Endothelial cell of umbilical vein (primary cell): Measurements from ENCODE around the gene FAM120A. TPM values are rescaled to one million over a fixed set of nuclear protein-coding genes. Genes with fewer than 3 reads are reported as not detected.

Experiments
- BruUV-seq: library from RNA; stranded (reverse); fragments of 400-500 nt; replicated peaks from 2 replicates; lab custom pipeline; 2021; lab: Mats Ljungman, UMichigan
- CTCF ChIA-PET: fragments of 300-600, 350-600 bp; sonication (Branson Sonifier 250); formaldehyde crosslinking; loops from one replicate; lab custom pipeline; 2021; ENCODE audit warnings: antibody characterized with exemption, inconsistent platforms; lab: Charles Lee
- POLR2A ChIA-PET: fragments of 300-600, 350-600 bp; sonication (Branson Sonifier 250); formaldehyde crosslinking; loops from one replicate; lab custom pipeline; 2021; ENCODE audit warnings: antibody characterized with exemption, inconsistent platforms; lab: Charles Lee
- DNase-seq: peaks from one replicate; pipeline ENCODE4 v3.0.0-alpha.2; 2011; ENCODE audit warnings: low read depth, low spot score
- FAIRE-seq: peaks from 2 replicates; lab custom pipeline; 2011; peaks lifted over from hg19 to GRCh38; lab: Jason Lieb, UNC
- H2AFZ ChIP-seq: 2 replicates; pipeline ENCODE4 v1.6.0; 2012; ENCODE audit warnings: low read depth, low read length, control low read depth, inconsistent platforms
- H3K27ac ChIP-seq: 2 replicates; pipeline ENCODE4 v1.5.1; 2011; ENCODE audit warnings: low read depth, mild to moderate bottlenecking, control low read depth, low read length, moderate library complexity; ENCODE audit not compliant: insufficient read depth
- H3K27me3 ChIP-seq, 2 experiments: 2 replicates each; pipeline versions ENCODE4 v1.6.0 to v1.6.1; 2011; ENCODE audit warnings: low read length in 2 of 2, mixed read lengths in 1 of 2; ENCODE audit not compliant: control insufficient read depth in 2 of 2, insufficient read depth in 2 of 2
- H3K36me3 ChIP-seq, 2 experiments: 2 replicates in 1 of 2; 3 replicates in 1 of 2; pipeline ENCODE4 v1.5.1; 2011; ENCODE audit warnings: low read length in 2 of 2, mild to moderate bottlenecking in 1 of 2, moderate library complexity in 1 of 2; ENCODE audit not compliant: control insufficient read depth in 2 of 2, insufficient read depth in 2 of 2; ENCODE audit errors: extremely low read depth in 1 of 2
- H3K4me1 ChIP-seq: 3 replicates; pipeline ENCODE4 v1.5.1; 2011; ENCODE audit warnings: mild to moderate bottlenecking, low read length; ENCODE audit not compliant: control insufficient read depth, insufficient read depth; ENCODE audit errors: extremely low read depth
- H3K4me2 ChIP-seq: 2 replicates; pipeline ENCODE4 v1.6.1; 2011; ENCODE audit warnings: low read length, control low read depth, mixed read lengths; ENCODE audit not compliant: insufficient read depth
- H3K4me3 ChIP-seq, 3 experiments: fragments of 200-600 bp in 1 of 3; sonication (generic), shearing (Covaris generic) in 1 of 3; replicated peaks in 1 of 3; 2 replicates each; pipeline ENCODE4 v1.5.1; 2011 to 2016; ENCODE audit warnings: control low read depth in 3 of 3, low read length in 3 of 3, mild to moderate bottlenecking in 2 of 3, inconsistent platforms in 1 of 3, low read depth in 1 of 3, moderate library complexity in 1 of 3; ENCODE audit not compliant: insufficient read depth in 1 of 3
- H3K79me2 ChIP-seq: 2 replicates; pipeline ENCODE4 v1.6.0; 2012; ENCODE audit warnings: low read length, inconsistent platforms; ENCODE audit not compliant: control insufficient read depth, insufficient read depth
- H3K9ac ChIP-seq: replicated peaks from 2 replicates; pipeline ENCODE3; 2011; ENCODE audit warnings: low read length, control low read depth; ENCODE audit not compliant: insufficient read depth; ENCODE audit errors: extremely low read depth
- H3K9me1 ChIP-seq: replicated peaks from 3 replicates; pipeline ENCODE4 v1.6.0; 2011; ENCODE audit warnings: mild to moderate bottlenecking, low read length; ENCODE audit not compliant: control insufficient read depth, insufficient read depth; ENCODE audit errors: extremely low read depth
- H3K9me3 ChIP-seq: replicated peaks from 2 replicates; pipeline ENCODE4 v1.5.1; 2012; ENCODE audit warnings: low read length, inconsistent platforms; ENCODE audit not compliant: control insufficient read depth, insufficient read depth
- H4K20me1 ChIP-seq: replicated peaks from 2 replicates; pipeline ENCODE3; 2011; ENCODE audit warnings: mild to moderate bottlenecking, low read length; ENCODE audit not compliant: control insufficient read depth, insufficient read depth; ENCODE audit errors: extremely low read depth
- EZH2 ChIP-seq: IDR thresholded peaks from 2 replicates; pipeline ENCODE4 v1.6.1; 2012; ENCODE audit warnings: borderline replicate concordance, low read depth, mild to moderate bottlenecking, moderate library complexity, low read length, inconsistent platforms; ENCODE audit not compliant: severe bottlenecking
- FOS ChIP-seq: IDR thresholded peaks from 2 replicates; pipeline ENCODE4 v1.6.1; 2011; ENCODE audit warnings: mild to moderate bottlenecking, low read length, moderate library complexity, borderline replicate concordance; ENCODE audit not compliant: insufficient read depth
- GATA2 ChIP-seq: IDR thresholded peaks from 2 replicates; pipeline ENCODE4 v1.7.0; 2011; ENCODE audit warnings: low read depth, mild to moderate bottlenecking, moderate library complexity, mixed read lengths, low read length; ENCODE audit not compliant: insufficient read length, insufficient read depth
- JUN ChIP-seq: IDR thresholded peaks from 2 replicates; pipeline ENCODE4 v1.6.1; 2011; ENCODE audit warnings: borderline replicate concordance, low read depth; ENCODE audit not compliant: insufficient read length, insufficient read depth
- MYC ChIP-seq: IDR thresholded peaks from one replicate; pipeline ENCODE4 v1.6.1; 2011; ENCODE audit warnings: mild to moderate bottlenecking, low read depth, low read length
- POLR2A ChIP-seq: IDR thresholded peaks from 2 replicates; pipeline ENCODE4 v1.6.1; 2012; ENCODE audit warnings: low read depth, mild to moderate bottlenecking, control low read depth, low read length
- POLR2AphosphoS5 ChIP-seq: IDR thresholded peaks from 2 replicates; pipeline ENCODE4 v1.6.1; 2012; ENCODE audit warnings: low read depth, mild to moderate bottlenecking, control low read depth, low read length, moderate library complexity; ENCODE audit not compliant: insufficient read depth
- dilution Hi-C: fragments of 300-500 bp; cut with MboI; formaldehyde crosslinking; loops from one replicate; pipeline ENCODE4 v1.15.0; 2019; ENCODE audit warnings: low sequenced_read_pairs; ENCODE audit not compliant: extremely low pct_ligation_motif_present
- intact Hi-C: fragments of 100-400 bp; cut with micrococcal nuclease; formaldehyde crosslinking; loops from one replicate; pipeline ENCODE4 v1.10.0; 2022
- polyA plus RNA-seq, 4 experiments: library from polyadenylated mRNA; depleted of rRNA in 3 of 4; stranded (reverse) in 3 of 4; unstranded in 1 of 4; fragments of >200 nt; gene quantifications; 2 replicates each; pipeline versions ENCODE4 v1.2.1 to v1.2.3, GENCODE V29; 2011 to 2012; ENCODE audit warnings: missing spikeins in 1 of 4
- total RNA-seq: library from RNA; stranded (reverse); gene quantifications from 2 replicates; pipeline ENCODE4 v1.2.3, GENCODE V29; 2021
- TF ChIP-seq, protein P1 (sequence below): IDR thresholded peaks from 2 replicates; pipeline ENCODE4 v1.6.1; 2011; ENCODE audit not compliant: insufficient read depth, insufficient read length
- TF ChIP-seq, protein P2 (sequence below), 2 donors: IDR thresholded peaks; 1 replicate in 1 of 2; 2 replicates in 1 of 2; pipeline ENCODE4 v1.5.1; 2011; ENCODE audit warnings: low read length in 2 of 2, mild to moderate bottlenecking in 2 of 2, moderate library complexity in 2 of 2, control low read depth in 1 of 2, inconsistent platforms in 1 of 2, low read depth in 1 of 2; ENCODE audit not compliant: insufficient read depth in 1 of 2; ENCODE audit errors: extremely low read depth in 1 of 2

Gene FAM120A
- total and polyA plus RNA-seq, 2 donors (not counting 3 experiments of a cell fraction or from before 2014, with no cell fraction given), result 66.8 to 126 TPM

DNA sequence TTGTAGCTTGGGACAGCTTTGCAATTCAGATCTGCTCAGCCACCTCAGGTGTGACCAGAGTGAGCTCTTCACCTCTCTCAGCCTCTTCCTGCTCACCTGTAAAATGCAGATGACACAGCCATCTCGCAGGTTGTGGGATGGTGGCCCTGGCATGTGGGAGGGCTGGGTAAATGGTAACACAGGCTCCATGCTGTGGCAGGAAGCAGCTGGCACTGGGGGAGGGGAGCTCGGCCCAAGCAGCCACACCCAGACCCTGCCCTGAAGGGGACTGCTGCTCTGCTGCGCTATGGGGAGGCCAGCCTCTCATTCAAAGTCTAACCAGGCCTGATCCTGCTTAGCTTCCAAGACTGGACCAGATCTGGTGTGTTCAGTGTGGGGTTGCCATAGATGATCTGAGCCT lies 149.0 kb downstream of the FAM120A start:
- POLR2A ChIA-PET, result no interaction called here
- BruUV-seq, result no TSS peak
- no peaks in the 10 kb centered on the region for H3K36me3 ChIP-seq

More for the DNA sequence above, 149.0 kb downstream of the FAM120A start:
- Histone ChIP-seq H3K4me1 (no peaks in the 10 kb centered on the region), H3K79me2 (peaks cover 16% of the 10 kb centered on the region), H3K27me3 (no peaks in the 10 kb centered on the region), H3K9me1 (no peaks in the 10 kb centered on the region), H3K27ac (no peak overlapping the region), H2AFZ (no peak overlapping the region), H3K4me3 (no peak overlapping the region), H3K9me3 (no peaks in the 10 kb centered on the region), H3K9ac (no peak overlapping the region), H4K20me1 (no peaks in the 10 kb centered on the region), H3K4me2 (no peak overlapping the region)
- TF ChIP-seq GATA2 (no peak), JUN (no peak), POLR2A (no peak), POLR2AphosphoS5 (no peak), MYC (no peak), EZH2 (no peak), FOS (no peak)
- TF ChIP-seq, protein P1, sequence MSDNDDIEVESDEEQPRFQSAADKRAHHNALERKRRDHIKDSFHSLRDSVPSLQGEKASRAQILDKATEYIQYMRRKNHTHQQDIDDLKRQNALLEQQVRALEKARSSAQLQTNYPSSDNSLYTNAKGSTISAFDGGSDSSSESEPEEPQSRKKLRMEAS, result no peak
- TF ChIP-seq, protein P2, sequence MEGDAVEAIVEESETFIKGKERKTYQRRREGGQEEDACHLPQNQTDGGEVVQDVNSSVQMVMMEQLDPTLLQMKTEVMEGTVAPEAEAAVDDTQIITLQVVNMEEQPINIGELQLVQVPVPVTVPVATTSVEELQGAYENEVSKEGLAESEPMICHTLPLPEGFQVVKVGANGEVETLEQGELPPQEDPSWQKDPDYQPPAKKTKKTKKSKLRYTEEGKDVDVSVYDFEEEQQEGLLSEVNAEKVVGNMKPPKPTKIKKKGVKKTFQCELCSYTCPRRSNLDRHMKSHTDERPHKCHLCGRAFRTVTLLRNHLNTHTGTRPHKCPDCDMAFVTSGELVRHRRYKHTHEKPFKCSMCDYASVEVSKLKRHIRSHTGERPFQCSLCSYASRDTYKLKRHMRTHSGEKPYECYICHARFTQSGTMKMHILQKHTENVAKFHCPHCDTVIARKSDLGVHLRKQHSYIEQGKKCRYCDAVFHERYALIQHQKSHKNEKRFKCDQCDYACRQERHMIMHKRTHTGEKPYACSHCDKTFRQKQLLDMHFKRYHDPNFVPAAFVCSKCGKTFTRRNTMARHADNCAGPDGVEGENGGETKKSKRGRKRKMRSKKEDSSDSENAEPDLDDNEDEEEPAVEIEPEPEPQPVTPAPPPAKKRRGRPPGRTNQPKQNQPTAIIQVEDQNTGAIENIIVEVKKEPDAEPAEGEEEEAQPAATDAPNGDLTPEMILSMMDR (IDR thresholded peaks at IDR 0.05; ENCODE audit: extremely low read depth in 1 of 2, insufficient read depth in 1 of 2, low read depth in 1 of 2, low read length in 2 of 2), result no peak
- intact Hi-C loops (no loop called here), dilution Hi-C loops (no loop called here)
- DNase-seq, result no peak
- no peak for FAIRE-seq
- CTCF ChIA-PET, result interaction anchor here (1.8 kb wide), 1 partner anchor 34 kb away, joined by 5 read pairs; no protein-coding TSS in a partner anchor
